Calu3 (cell line): Measurements from ENCODE around the gene SLC34A2. TPM values are rescaled to one million over a fixed set of nuclear protein-coding genes. Genes with fewer than 3 reads are reported as not detected.

Experiments used
- BruUV-seq: library from RNA; stranded (reverse); fragments of 400-500 nt; replicated peaks from 2 replicates; lab custom pipeline; 2021; lab: Mats Ljungman, UMichigan
- CTCF ChIA-PET: fragments of 300-600 bp; sonication (Branson Sonifier 250); formaldehyde crosslinking; loops from one replicate; lab custom pipeline; 2022; ENCODE audit warnings: antibody characterized with exemption; lab: Charles Lee
- DNase-seq: peaks from one replicate; pipeline ENCODE4 v3.0.0; 2022
- H3K27ac Mint-ChIP-seq: one replicate; pipeline ENCODE4 v1.8.0; 2022; ENCODE audit warnings: mixed read lengths; ENCODE audit not compliant: unreplicated experiment
- H3K27me3 Mint-ChIP-seq: one replicate; pipeline ENCODE4 v1.8.0; 2022; ENCODE audit warnings: mixed read lengths; ENCODE audit not compliant: unreplicated experiment
- H3K36me3 Mint-ChIP-seq: one replicate; pipeline ENCODE4 v1.8.0; 2022; ENCODE audit warnings: mild to moderate bottlenecking, moderate library complexity, mixed read lengths; ENCODE audit not compliant: insufficient read depth, unreplicated experiment
- H3K4me1 Mint-ChIP-seq: one replicate; pipeline ENCODE4 v1.8.0; 2022; ENCODE audit warnings: mild to moderate bottlenecking, low read depth, mixed read lengths; ENCODE audit not compliant: unreplicated experiment
- H3K4me3 Mint-ChIP-seq: one replicate; pipeline ENCODE4 v1.8.0; 2022; ENCODE audit warnings: mild to moderate bottlenecking, low read depth, moderate library complexity, mixed read lengths; ENCODE audit not compliant: unreplicated experiment
- H3K9me3 Mint-ChIP-seq: one replicate; pipeline ENCODE4 v1.8.0; 2022; ENCODE audit warnings: low read depth, mixed read lengths; ENCODE audit not compliant: unreplicated experiment
- intact Hi-C: fragments of 100-400 bp; cut with micrococcal nuclease; formaldehyde crosslinking; loops from one replicate; pipeline ENCODE4 v1.10.0; 2022; ENCODE audit not compliant: unreplicated experiment
- total RNA-seq: library from RNA; stranded (reverse); gene quantifications from 2 replicates; pipeline ENCODE4 v1.2.3, GENCODE V29; 2022
- TF ChIP-seq, protein P1 (sequence below): fragments of 200-600 bp; IDR thresholded peaks from one replicate; pipeline ENCODE4 v1.8.0; 2022; ENCODE audit warnings: antibody characterized with exemption; ENCODE audit not compliant: unreplicated experiment

SLC34A2 gene
- total RNA-seq, 1 experiment from 2014 or later, result 23.0 TPM

- Mint-ChIP-seq H3K4me1 (no peaks in the 10 kb centered on the region), H3K36me3 (no peaks in the 10 kb centered on the region), H3K27ac (no peak overlapping the region), H3K9me3 (no peaks in the 10 kb centered on the region), H3K4me3 (no peak overlapping the region), H3K27me3 (no peaks in the 10 kb centered on the region)
- TF ChIP-seq, protein P1, sequence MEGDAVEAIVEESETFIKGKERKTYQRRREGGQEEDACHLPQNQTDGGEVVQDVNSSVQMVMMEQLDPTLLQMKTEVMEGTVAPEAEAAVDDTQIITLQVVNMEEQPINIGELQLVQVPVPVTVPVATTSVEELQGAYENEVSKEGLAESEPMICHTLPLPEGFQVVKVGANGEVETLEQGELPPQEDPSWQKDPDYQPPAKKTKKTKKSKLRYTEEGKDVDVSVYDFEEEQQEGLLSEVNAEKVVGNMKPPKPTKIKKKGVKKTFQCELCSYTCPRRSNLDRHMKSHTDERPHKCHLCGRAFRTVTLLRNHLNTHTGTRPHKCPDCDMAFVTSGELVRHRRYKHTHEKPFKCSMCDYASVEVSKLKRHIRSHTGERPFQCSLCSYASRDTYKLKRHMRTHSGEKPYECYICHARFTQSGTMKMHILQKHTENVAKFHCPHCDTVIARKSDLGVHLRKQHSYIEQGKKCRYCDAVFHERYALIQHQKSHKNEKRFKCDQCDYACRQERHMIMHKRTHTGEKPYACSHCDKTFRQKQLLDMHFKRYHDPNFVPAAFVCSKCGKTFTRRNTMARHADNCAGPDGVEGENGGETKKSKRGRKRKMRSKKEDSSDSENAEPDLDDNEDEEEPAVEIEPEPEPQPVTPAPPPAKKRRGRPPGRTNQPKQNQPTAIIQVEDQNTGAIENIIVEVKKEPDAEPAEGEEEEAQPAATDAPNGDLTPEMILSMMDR, result no peak
- CTCF ChIA-PET, result no interaction called here
- no peak for DNase-seq
- intact Hi-C loops, result no loop called here
- no TSS peak for BruUV-seq
These were observed 15.3 kb downstream of the SLC34A2 start for GRCh38 chr4:25670991-25671390.

DNA sequence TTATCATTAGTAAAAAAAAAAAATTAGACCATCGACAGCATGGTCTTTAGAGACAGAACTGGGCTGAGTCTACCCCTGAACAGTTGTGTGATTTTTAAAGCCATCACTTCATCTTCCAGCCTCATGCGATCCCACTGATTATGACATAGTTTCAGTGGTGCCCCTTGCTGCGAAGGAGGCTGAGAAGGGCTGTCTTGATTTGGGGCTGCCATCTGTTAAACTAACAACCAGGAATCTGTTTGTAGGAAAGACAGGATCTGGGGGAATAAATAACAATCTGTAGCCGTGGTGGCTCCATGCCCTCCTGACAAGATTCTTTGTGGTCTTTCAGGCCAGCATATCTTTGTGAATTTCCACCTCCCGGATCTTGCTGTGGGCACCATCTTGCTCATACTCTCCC lies 17.1 kb downstream of the SLC34A2 start:
- no TSS peak for BruUV-seq
- H3K27ac Mint-ChIP-seq, result no peak overlapping the region
- CTCF ChIA-PET, result no interaction called here
- no peaks in the 10 kb centered on the region for H3K4me1 Mint-ChIP-seq
- H3K27me3 Mint-ChIP-seq, result no peaks in the 10 kb centered on the region
- no peaks in the 10 kb centered on the region for H3K9me3 Mint-ChIP-seq
- H3K36me3 Mint-ChIP-seq, result no peaks in the 10 kb centered on the region
- TF ChIP-seq, protein P1, result no peak
- H3K4me3 Mint-ChIP-seq, result no peak overlapping the region
- no peak for DNase-seq
- intact Hi-C loops, result no loop called here

DNA sequence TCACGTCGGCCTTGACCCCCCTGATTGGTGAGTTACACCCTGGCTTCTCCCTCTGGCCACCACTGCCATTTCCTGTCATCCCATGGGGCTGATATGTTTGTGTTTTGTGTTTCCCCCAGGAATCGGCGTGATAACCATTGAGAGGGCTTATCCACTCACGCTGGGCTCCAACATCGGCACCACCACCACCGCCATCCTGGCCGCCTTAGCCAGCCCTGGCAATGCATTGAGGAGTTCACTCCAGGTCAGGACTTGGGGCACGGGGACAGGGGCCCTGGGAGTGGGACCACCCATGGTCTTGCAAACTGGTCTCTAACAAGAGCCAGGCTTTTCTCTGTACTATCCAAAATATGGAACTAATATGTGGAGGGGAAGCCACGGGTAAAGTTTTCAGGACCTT lies 18.7 kb downstream of the SLC34A2 start:
- H3K9me3 Mint-ChIP-seq, result no peaks in the 10 kb centered on the region
- intact Hi-C loops, result no loop called here
- no peak overlapping the region for H3K27ac Mint-ChIP-seq
- DNase-seq, result no peak
- TF ChIP-seq, protein P1, result no peak
- H3K4me1 Mint-ChIP-seq, result no peaks in the 10 kb centered on the region
- no peaks in the 10 kb centered on the region for H3K36me3 Mint-ChIP-seq
- no peak overlapping the region for H3K4me3 Mint-ChIP-seq
- no peaks in the 10 kb centered on the region for H3K27me3 Mint-ChIP-seq
- CTCF ChIA-PET, result no interaction called here
- no TSS peak for BruUV-seq

- no peak overlapping the region for H3K27ac Mint-ChIP-seq
These were observed 20.6 kb downstream of the SLC34A2 start for GRCh38 chr4:25676221-25676620.

More at GRCh38 chr4:25676221-25676620, 20.6 kb downstream of the SLC34A2 start:
- no peaks in the 10 kb centered on the region for H3K9me3 Mint-ChIP-seq
- no peaks in the 10 kb centered on the region for H3K27me3 Mint-ChIP-seq
- TF ChIP-seq, protein P1, result no peak
- intact Hi-C loops, result no loop called here
- H3K4me3 Mint-ChIP-seq, result no peak overlapping the region
- BruUV-seq, result no TSS peak
- peaks cover under 1% of the 10 kb centered on the region for H3K4me1 Mint-ChIP-seq
- no peak for DNase-seq
- CTCF ChIA-PET, result no interaction called here
- H3K36me3 Mint-ChIP-seq, result no peaks in the 10 kb centered on the region
